ENCODE results near the gene SYN1. TPM values are rescaled to one million over a fixed set of nuclear protein-coding genes. Genes with fewer than 3 reads are reported as not detected.

The SYN1 gene
- total RNA-seq, 1 donor from 2014 or later, result 2.7 TPM

- TF ChIP-seq POLR2A (IDR thresholded peaks at IDR 0.05) (no peak), POLR2AphosphoS5 (IDR thresholded peaks at IDR 0.05; ENCODE audit: insufficient read depth in 1 of 2, low read depth in 1 of 2) (no peak)
- TF ChIP-seq, protein P1, sequence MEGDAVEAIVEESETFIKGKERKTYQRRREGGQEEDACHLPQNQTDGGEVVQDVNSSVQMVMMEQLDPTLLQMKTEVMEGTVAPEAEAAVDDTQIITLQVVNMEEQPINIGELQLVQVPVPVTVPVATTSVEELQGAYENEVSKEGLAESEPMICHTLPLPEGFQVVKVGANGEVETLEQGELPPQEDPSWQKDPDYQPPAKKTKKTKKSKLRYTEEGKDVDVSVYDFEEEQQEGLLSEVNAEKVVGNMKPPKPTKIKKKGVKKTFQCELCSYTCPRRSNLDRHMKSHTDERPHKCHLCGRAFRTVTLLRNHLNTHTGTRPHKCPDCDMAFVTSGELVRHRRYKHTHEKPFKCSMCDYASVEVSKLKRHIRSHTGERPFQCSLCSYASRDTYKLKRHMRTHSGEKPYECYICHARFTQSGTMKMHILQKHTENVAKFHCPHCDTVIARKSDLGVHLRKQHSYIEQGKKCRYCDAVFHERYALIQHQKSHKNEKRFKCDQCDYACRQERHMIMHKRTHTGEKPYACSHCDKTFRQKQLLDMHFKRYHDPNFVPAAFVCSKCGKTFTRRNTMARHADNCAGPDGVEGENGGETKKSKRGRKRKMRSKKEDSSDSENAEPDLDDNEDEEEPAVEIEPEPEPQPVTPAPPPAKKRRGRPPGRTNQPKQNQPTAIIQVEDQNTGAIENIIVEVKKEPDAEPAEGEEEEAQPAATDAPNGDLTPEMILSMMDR (IDR thresholded peaks at IDR 0.05), result no peak
- Histone ChIP-seq H3K27me3 (no peaks in the 10 kb centered on the region), H3K9me3 (no peaks in the 10 kb centered on the region), H3K4me3 (no peak overlapping the region), H3K36me3 (peaks cover 0 to 17% of the 10 kb centered on the region in 2 donors), H3K27ac (no peak overlapping the region), H3K4me1 (no peaks in the 10 kb centered on the region)
- DNase-seq (ENCODE audit: extremely low spot score in 2 of 2), result no peak
- intact Hi-C loops (cut with DNase I), result no loop called here
Observed at GRCh38 chrX:47634871-47635575, 15.4 kb upstream of the SYN1 start.

GRCh38 chrX:47633689-47634590 is 14.3 kb upstream of the SYN1 start:
- intact Hi-C loops (cut with DNase I), result no loop called here
- Histone ChIP-seq H3K27me3 (no peaks in the 10 kb centered on the region), H3K27ac (no peak overlapping the region), H3K9me3 (no peaks in the 10 kb centered on the region), H3K4me1 (no peaks in the 10 kb centered on the region), H3K4me3 (no peak overlapping the region), H3K36me3 (peaks cover 0 to 12% of the 10 kb centered on the region in 2 donors)
- TF ChIP-seq POLR2A (IDR thresholded peaks at IDR 0.05), result no peak
- TF ChIP-seq, protein P1 (IDR thresholded peaks at IDR 0.05), result no peak
- DNase-seq (ENCODE audit: extremely low spot score in 2 of 2), result no peak

GRCh38 chrX:47632666-47633065 is 13.0 kb upstream of the SYN1 start:
- H3K27me3 ChIP-seq, result no peaks in the 10 kb centered on the region
- no peak for DNase-seq (ENCODE audit: extremely low spot score in 2 of 2)
- peaks cover 0 to 9% of the 10 kb centered on the region in 2 donors for H3K36me3 ChIP-seq
- intact Hi-C loops (cut with DNase I), result no loop called here
- no peaks in the 10 kb centered on the region for H3K9me3 ChIP-seq
- no peak overlapping the region for H3K27ac ChIP-seq
- H3K4me1 ChIP-seq, result no peaks in the 10 kb centered on the region
- TF ChIP-seq POLR2AphosphoS5 (IDR thresholded peaks at IDR 0.05; ENCODE audit: insufficient read depth in 1 of 2, low read depth in 1 of 2) (no peak), POLR2A (IDR thresholded peaks at IDR 0.05) (no peak)
- TF ChIP-seq, protein P1 (IDR thresholded peaks at IDR 0.05), result no peak
- no peak overlapping the region for H3K4me3 ChIP-seq

- Histone ChIP-seq H3K27me3 (no peaks in the 10 kb centered on the region), H3K4me1 (no peaks in the 10 kb centered on the region), H3K36me3 (peaks cover 0 to 8% of the 10 kb centered on the region in 2 donors), H3K4me3 (no peak overlapping the region), H3K27ac (no peak overlapping the region), H3K9me3 (no peaks in the 10 kb centered on the region)
- intact Hi-C loops (cut with DNase I), result no loop called here
- DNase-seq (ENCODE audit: extremely low spot score in 2 of 2), result no peak
- TF ChIP-seq POLR2A (IDR thresholded peaks at IDR 0.05) (no peak), POLR2AphosphoS5 (IDR thresholded peaks at IDR 0.05; ENCODE audit: insufficient read depth in 1 of 2, low read depth in 1 of 2) (no peak)
- TF ChIP-seq, protein P1 (IDR thresholded peaks at IDR 0.05), result no peak
Observed at GRCh38 chrX:47631676-47632075, 12.0 kb upstream of the SYN1 start.

Data from vagina (tissue), 2 donors.